ENCODE results near the gene GAB2.

- TF ChIP-seq, protein P1, sequence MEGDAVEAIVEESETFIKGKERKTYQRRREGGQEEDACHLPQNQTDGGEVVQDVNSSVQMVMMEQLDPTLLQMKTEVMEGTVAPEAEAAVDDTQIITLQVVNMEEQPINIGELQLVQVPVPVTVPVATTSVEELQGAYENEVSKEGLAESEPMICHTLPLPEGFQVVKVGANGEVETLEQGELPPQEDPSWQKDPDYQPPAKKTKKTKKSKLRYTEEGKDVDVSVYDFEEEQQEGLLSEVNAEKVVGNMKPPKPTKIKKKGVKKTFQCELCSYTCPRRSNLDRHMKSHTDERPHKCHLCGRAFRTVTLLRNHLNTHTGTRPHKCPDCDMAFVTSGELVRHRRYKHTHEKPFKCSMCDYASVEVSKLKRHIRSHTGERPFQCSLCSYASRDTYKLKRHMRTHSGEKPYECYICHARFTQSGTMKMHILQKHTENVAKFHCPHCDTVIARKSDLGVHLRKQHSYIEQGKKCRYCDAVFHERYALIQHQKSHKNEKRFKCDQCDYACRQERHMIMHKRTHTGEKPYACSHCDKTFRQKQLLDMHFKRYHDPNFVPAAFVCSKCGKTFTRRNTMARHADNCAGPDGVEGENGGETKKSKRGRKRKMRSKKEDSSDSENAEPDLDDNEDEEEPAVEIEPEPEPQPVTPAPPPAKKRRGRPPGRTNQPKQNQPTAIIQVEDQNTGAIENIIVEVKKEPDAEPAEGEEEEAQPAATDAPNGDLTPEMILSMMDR (IDR thresholded peaks at IDR 0.05): no peak
- no peak for TF ChIP-seq POLR2A (IDR thresholded peaks at IDR 0.05)
Measured at GRCh38 chr11:78385205-78385604, 32.4 kb downstream of the GAB2 start.

Data from lower leg skin (tissue), 3 donors.